Heart left ventricle (tissue), 16 donors: ENCODE measurements around the gene RBMS3. TPM values are rescaled to one million over a fixed set of nuclear protein-coding genes. Genes with fewer than 3 reads are reported as not detected.

Experiments
- ATAC-seq, 4 donors: fragments of 200-7000 bp; cut with Tn5 transposase; one replicate each; pipeline ENCODE4 v1.9.1; 2020 to 2022; ENCODE audit warnings: moderate library complexity in 4 of 4, mild to moderate bottlenecking in 3 of 4, moderate number of reproducible peaks in 1 of 4
- DNase-seq, 5 donors: peaks; one replicate each; pipeline ENCODE4 v3.0.0-alpha.2; 2020
- H3K27ac ChIP-seq, 12 donors: fragments of 200-600 bp; sonication (generic) in 4 of 12; one replicate each; pipeline versions ENCODE4 v1.5.0 to v1.8.0; 2016 to 2022; ENCODE audit warnings: mild to moderate bottlenecking in 2 of 12
- H3K27me3 ChIP-seq, 9 donors: fragments of 200-600 bp; sonication (generic) in 2 of 9; one replicate each; pipeline versions ENCODE4 v1.5.1 to v1.8.0; 2016 to 2022; ENCODE audit warnings: mild to moderate bottlenecking in 3 of 9
- H3K36me3 ChIP-seq, 9 donors: fragments of 200-600 bp; sonication (generic) in 2 of 9; one replicate each; pipeline versions ENCODE4 v1.5.0 to v1.8.0; 2018 to 2022; ENCODE audit warnings: mild to moderate bottlenecking in 2 of 9
- H3K4me1 ChIP-seq, 12 donors: fragments of 200-600 bp; sonication (generic) in 4 of 12; one replicate each; pipeline versions ENCODE4 v1.5.0 to v1.8.0; 2016 to 2022; ENCODE audit warnings: mild to moderate bottlenecking in 3 of 12
- H3K4me3 ChIP-seq, 12 donors: fragments of 200-600 bp; sonication (generic) in 4 of 12; one replicate each; pipeline versions ENCODE4 v1.5.0 to v1.8.0; 2017 to 2022; ENCODE audit warnings: mild to moderate bottlenecking in 9 of 12, moderate library complexity in 4 of 12
- H3K9me3 ChIP-seq, 12 donors: fragments of 200-600 bp; sonication (generic) in 4 of 12; one replicate each; pipeline versions ENCODE4 v1.5.0 to v1.8.0; 2016 to 2022; ENCODE audit warnings: mild to moderate bottlenecking in 1 of 12
- CTCF ChIP-seq, 12 donors: fragments of 200-600 bp; sonication (generic) in 4 of 12; IDR thresholded peaks; one replicate each; pipeline versions ENCODE4 v1.5.0 to v1.8.0; 2018 to 2022; ENCODE audit warnings: antibody characterized with exemption in 12 of 12, mild to moderate bottlenecking in 5 of 12
- POLR2A ChIP-seq, 2 donors: fragments of 450-650 bp; IDR thresholded peaks; one replicate each; pipeline ENCODE4 v1.6.1; 2017; ENCODE audit warnings: antibody characterized with exemption in 2 of 2, mild to moderate bottlenecking in 2 of 2, moderate library complexity in 2 of 2
- WGBS, 4 donors: extraction: QIAGEN DNeasy Blood & Tissue Kit in 2 of 4; methylation state at CpG; one replicate each; pipeline versions ENCODE4 v1.1.5 to v1.1.7; 2013 to 2018; 5-methylcytosine and 5-hydroxymethylcytosine counted together
- intact Hi-C, 10 donors: fragments of 100-400 bp; cut with DNase I; formaldehyde crosslinking; loops; one replicate each; pipeline versions ENCODE4 v1.11.1 to v1.14.2; 2022
- polyA plus RNA-seq, 2 donors: library from polyadenylated mRNA; stranded (reverse); fragments of 200-250 nt; gene quantifications; one replicate each; pipeline ENCODE4 v1.2.3, GENCODE V29; 2013
- total RNA-seq, 9 donors: library from RNA; depleted of rRNA in 2 of 9; stranded (reverse); fragments of >200 nt in 2 of 9; fragmentation: NEBNext Ultra II Directional in 3 of 9; extraction: Animal tissue kit (Norgen Biotek cat#: 25700) in 3 of 9; gene quantifications; one replicate each; pipeline versions ENCODE4 v1.1.0 to v1.2.4, GENCODE V29; 2016 to 2023
- donor health status: ischemic (EF 13 %, LVEDD 7.1; RV severe dilation, severe dysfunction).
- donor health status: healthy with polysubstance abuse.
- donor health status: DM: no; HTN: yes; CAD: no.
- donor health status: DM: no; HTN: no; CAD: no.
- donor health status: ischemic (EF 25% LVEDD 6.9; RV normal size, moderate dysfunction).
- donor health status: ischemic (EF 25% LVEDD 5.7; RV mildly dilated, moderate dysfunction).
- donor health status: healthy.
- donor health status: DM: yes; HTN: yes; CAD: no.
- donor health status: ischemic (EF 35%, LVEDD 5.7; RV mildly dilated, moderate dysfunction).
- donor health status: nonischemic (EF 11% LVEDD 7.7; RV severe dilation, severe dysfunction).
- donor health status: DM: yes; HTN: yes; CAD: no.
- donor health status: PGD.
- donor health status: ischemic (EF 29% LVEDD 5.4; RV normal size, mild dysfunction).
- donor health status: nonischemic (EF 23%, LVEDD 6.1; RV moderate dilation, normal function).

RBMS3 gene
- total and polyA plus RNA-seq, 11 donors: 4.8 to 35.6 (median 26.1) TPM

- intact Hi-C loops: no loop called here
- DNase-seq (no peak), ATAC-seq (peak in 2 of 4 donors; percentile 14 to 25)
- H3K9me3 ChIP-seq: no peaks in the 10 kb centered on the region
- no peak overlapping the region for H3K4me3 ChIP-seq
- peaks cover 0 to 10% (median 0%) of the 10 kb centered on the region in 9 donors for H3K36me3 ChIP-seq
- H3K4me1 ChIP-seq: peaks cover 0 to 25% (median 14%) of the 10 kb centered on the region in 12 donors
- TF ChIP-seq CTCF (IDR thresholded peaks at IDR 0.05) (no peak), POLR2A (IDR thresholded peaks at IDR 0.05) (no peak)
- H3K27me3 ChIP-seq: no peaks in the 10 kb centered on the region
- peak overlapping the region in 3 of 12 donors; percentile 1 to 55 (median 39) for H3K27ac ChIP-seq
- 83 to 94% (median 90%) methylated on average over 5 of the region's 5 CpGs for WGBS, 4 donors
Observed at GRCh38 chr3:29454161-29454611, 173.3 kb downstream of the RBMS3 start.

- H3K4me3 ChIP-seq: no peak overlapping the region
- ATAC-seq (no peak), DNase-seq (no peak)
- H3K27ac ChIP-seq: no peak overlapping the region
- H3K4me1 ChIP-seq: peaks cover 0 to 24% (median 14%) of the 10 kb centered on the region in 12 donors
- peaks cover 0 to 14% (median 0%) of the 10 kb centered on the region in 9 donors for H3K36me3 ChIP-seq
- no peak for TF ChIP-seq POLR2A (IDR thresholded peaks at IDR 0.05)
- no peak for TF ChIP-seq CTCF (IDR thresholded peaks at IDR 0.05)
- H3K27me3 ChIP-seq: no peaks in the 10 kb centered on the region
- 94 to 98% (median 94%) methylated on average over 2 of the region's 2 CpGs for WGBS, 4 donors
- H3K9me3 ChIP-seq: no peaks in the 10 kb centered on the region
- intact Hi-C loops: no loop called here
Observed at GRCh38 chr3:29456901-29457300, 176.0 kb downstream of the RBMS3 start.

GRCh38 chr3:29463304-29463703, 182.4 kb downstream of the RBMS3 start:
- DNase-seq (no peak), ATAC-seq (no peak)
- intact Hi-C loops: no loop called here
- WGBS, 4 donors: 94 to 99% (median 96%) methylated on average over 3 of the region's 3 CpGs
- Histone ChIP-seq H3K36me3 (peaks cover 0 to 10% (median 0%) of the 10 kb centered on the region in 9 donors), H3K27me3 (no peaks in the 10 kb centered on the region), H3K4me3 (no peak overlapping the region), H3K4me1 (peaks cover 0 to 22% (median 6%) of the 10 kb centered on the region in 12 donors), H3K9me3 (no peaks in the 10 kb centered on the region), H3K27ac (no peak overlapping the region)
- TF ChIP-seq CTCF (IDR thresholded peaks at IDR 0.05) (no peak), POLR2A (IDR thresholded peaks at IDR 0.05) (no peak)

GRCh38 chr3:29465836-29466235, 185.0 kb downstream of the RBMS3 start:
- ATAC-seq: peak in 3 of 4 donors; percentile 71 to 73 (median 72)
- WGBS, 4 donors: 36 to 53% (median 50%) methylated on average over 2 of the region's 2 CpGs
- intact Hi-C loops: no loop called here
- no peak overlapping the region for H3K27ac ChIP-seq
- H3K4me1 ChIP-seq: peaks cover 0 to 32% (median 6%) of the 10 kb centered on the region in 12 donors
- H3K9me3 ChIP-seq: no peaks in the 10 kb centered on the region
- peak in 1 of 5 donors; percentile 15 for DNase-seq
- no peaks in the 10 kb centered on the region for H3K27me3 ChIP-seq
- TF ChIP-seq POLR2A (IDR thresholded peaks at IDR 0.05): no peak
- no peak for TF ChIP-seq CTCF (IDR thresholded peaks at IDR 0.05)
- H3K4me3 ChIP-seq: no peak overlapping the region
- H3K36me3 ChIP-seq: peaks cover 0 to 2% (median 0%) of the 10 kb centered on the region in 9 donors
